GM12801 (cell line): ENCODE data around the gene PSMB7.

Experiments
- TF ChIP-seq, protein P1 (sequence below): IDR thresholded peaks from one replicate; pipeline ENCODE4 v1.5.1; 2011; ENCODE audit warnings: control low read depth; ENCODE audit not compliant: insufficient read length; ENCODE audit errors: extremely low read depth

PSMB7 gene

DNA sequence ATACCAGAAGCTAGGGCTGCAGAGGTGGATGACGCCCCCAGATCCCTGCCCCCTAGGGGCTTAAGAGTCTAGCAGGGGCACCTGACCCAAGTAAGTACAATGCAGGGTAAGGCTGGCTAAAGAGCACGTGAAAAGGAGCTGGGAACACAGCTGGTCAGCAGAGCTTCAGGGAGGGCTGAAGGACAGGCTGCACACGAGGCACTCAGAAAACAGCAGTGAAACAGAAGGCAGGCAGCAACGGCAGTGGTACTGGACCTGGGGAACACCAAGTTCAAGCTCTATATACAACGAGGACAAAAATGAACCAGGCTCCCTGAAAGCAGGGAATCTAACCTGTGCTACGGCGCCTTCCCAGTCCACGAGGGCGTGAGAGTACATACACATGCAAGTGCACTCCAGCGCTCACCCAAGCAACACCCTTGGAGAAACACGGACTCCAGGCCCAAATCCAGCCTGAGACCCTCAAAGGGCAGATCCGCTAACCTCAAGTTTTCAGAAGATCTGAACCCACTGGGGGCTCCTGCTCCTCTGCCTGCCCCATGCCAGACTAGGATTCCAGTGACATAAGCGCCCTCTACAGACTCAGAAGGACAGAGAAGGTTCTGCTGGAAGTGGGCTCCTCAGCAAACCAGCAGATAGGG lies 57.4 kb downstream of the PSMB7 start:
- TF ChIP-seq, protein P1, sequence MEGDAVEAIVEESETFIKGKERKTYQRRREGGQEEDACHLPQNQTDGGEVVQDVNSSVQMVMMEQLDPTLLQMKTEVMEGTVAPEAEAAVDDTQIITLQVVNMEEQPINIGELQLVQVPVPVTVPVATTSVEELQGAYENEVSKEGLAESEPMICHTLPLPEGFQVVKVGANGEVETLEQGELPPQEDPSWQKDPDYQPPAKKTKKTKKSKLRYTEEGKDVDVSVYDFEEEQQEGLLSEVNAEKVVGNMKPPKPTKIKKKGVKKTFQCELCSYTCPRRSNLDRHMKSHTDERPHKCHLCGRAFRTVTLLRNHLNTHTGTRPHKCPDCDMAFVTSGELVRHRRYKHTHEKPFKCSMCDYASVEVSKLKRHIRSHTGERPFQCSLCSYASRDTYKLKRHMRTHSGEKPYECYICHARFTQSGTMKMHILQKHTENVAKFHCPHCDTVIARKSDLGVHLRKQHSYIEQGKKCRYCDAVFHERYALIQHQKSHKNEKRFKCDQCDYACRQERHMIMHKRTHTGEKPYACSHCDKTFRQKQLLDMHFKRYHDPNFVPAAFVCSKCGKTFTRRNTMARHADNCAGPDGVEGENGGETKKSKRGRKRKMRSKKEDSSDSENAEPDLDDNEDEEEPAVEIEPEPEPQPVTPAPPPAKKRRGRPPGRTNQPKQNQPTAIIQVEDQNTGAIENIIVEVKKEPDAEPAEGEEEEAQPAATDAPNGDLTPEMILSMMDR, result no peak

DNA sequence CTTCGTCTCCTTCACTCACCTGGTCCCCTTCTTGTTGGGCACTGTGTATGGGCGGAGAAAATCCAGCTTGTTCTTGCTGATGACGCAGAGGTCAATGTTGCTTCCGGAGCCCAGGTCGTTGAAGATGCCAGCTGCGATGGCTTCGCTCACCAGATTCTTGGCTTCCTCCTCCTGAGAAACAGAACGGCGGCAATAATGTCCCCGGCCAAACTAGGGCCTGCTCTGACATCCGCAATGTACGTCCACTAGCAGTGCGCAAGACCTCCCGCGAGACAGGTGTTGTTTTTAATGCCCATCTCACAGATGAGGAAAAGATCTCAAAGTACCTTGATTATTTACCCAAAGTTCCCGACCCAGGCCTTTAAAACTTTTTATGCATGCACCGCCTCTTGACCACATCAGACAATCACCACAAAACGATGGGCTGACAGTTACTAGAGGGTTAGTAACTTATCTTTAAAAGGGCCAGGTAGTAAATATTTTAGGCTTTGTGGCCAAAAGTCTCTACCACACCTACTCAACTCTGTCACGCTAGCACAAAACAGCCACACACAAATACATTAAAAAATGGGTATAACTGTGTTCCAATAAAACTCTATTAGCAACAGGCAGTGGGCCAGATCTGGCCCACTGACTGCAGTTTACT lies 58.4 kb downstream of the PSMB7 start:
- TF ChIP-seq, protein P1, result no peak

DNA sequence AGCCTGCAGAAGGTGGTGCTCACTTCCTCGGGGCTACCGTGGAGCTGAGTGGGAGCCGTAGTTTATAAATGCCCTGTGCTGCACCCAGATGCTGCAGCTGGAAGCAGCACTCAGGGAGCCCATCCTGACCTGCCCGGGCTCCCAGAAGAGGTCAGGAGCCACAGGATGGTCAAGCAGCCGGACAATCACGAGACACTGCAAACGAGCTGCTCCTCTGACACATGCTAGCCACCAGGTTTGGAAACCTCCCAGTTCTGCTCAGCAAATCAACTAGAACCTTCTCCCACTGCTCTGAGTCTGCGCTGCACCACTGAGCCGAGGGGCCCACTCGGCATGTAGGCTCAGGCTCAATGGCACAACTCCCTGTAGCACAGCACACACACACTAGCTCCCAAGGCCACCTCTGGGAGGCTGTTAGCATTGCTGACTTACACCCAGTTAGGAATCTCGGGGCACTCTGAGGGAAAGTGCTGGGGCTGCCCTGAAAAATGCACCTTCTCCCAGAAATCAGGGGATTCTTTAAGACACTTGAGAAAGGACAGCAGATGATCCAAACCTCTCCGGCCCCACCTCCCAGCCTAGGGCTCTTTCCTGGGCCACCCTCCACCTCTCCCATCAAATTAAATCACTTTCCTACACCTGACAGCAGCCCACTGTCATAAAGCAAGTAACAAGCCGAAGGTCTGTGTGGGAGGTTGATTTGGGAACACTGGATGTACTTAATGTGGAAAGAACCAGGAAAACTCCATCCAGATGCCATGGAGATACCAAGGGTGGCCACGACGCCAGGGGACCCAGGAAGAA lies 59.1 kb downstream of the PSMB7 start:
- TF ChIP-seq, protein P1, result no peak

DNA sequence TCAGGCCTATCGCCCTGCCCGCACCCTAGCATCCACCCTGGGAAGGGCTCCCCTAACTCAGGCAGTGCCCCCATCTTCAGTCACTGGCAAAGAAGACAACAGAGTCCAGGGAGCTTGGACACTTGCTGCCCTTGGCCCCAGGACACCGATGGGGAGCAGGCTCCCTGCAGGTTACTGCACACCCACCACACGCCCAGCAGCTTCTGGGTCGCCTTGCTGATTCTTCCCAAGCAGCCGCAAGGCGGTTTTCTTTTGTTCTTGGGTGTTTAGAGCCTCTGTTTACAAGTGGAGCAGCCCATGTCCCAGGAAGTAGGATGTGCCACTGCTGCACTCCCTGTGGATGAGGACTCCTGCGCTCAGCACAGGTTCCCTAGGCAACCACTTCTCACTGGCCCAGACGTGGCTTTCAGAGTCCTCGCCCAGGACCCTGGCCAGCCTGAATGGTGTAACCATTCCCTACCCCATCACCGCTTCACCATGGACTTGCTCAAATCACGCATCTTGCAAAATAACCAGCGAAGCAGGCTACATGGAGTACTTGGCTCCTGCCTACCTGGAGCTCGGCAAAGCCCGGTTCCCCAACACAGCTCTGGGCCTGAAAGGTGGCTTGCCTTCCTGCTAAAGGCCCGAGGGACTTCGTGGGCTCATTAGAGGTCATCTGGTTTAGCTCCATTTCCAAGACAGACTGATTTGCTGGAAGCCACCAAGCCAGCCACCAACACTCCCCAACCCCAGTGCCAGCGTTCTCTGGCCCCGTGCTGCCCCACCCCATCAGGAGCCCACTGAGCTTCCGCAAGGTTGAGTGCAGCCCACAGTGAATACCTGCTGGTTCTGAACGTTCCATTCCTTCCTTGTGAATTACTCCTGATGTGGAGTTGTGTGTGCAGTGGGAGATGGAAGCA lies 60.0 kb downstream of the PSMB7 start:
- TF ChIP-seq, protein P1, result no peak

DNA sequence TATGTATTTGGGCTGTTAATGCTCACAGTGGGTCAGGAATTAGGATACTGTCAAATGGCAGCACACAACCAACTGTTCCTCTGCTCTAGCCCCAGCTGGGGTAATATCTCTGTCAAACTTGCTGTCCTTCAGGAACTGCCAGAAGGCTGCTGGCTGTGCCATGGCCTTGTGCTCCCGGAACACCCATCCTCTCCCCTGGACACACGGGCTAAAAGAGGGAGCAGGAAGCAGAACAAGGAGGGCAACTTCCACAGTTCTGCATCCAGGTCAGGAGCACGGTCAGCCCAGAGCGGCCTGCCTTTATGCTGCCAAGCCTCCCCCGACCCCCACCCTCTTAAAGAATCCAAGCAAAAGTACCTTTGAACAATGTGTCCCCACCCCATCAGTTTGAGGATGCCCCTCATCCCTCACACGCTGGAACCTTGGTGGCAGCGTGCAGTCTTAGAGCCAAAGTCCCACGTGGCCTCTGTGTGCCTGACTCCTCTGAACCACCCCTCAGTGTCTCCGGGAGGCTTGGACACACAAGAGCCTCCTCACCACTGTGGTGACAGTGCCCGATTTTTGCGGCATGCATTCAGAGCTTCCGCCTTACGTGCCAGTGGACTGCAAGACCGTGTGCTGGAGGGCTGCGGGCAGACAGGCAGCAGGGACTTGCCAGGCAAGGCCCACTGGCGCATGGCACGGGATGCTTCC lies 60.8 kb downstream of the PSMB7 start:
- TF ChIP-seq, protein P1, result no peak

DNA sequence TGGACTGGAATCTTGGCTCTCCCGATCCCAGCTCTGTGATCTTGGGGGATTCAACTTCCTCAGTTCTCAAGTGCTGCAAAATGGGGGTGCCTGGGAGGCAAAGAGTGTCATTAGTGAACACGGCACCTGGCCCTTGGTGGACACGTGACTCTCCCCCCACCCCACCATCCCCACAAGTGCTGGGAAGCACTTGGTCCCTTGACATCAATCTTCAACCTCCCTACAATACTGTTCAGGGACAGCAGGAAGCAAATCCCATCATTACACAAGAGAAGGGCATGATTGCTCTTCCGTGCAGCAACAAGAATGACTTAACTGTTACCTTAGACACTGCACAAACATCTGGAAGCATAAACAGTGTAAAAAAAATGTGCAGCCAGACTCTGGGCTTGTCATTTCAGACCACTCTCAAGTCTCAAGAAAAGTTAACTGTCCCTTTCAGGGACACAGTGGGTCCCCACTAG lies 61.4 kb downstream of the PSMB7 start:
- TF ChIP-seq, protein P1, result no peak
